Activated naive CD8-positive, alpha-beta T cell treated with anti-CD3 and anti-CD28 coated beads, Interleukin-2, amount 10 ng/mL, durations not matched to agents 7 days and 5 days (primary cell): Measurements from ENCODE around the gene KY. TPM values are rescaled to one million over a fixed set of nuclear protein-coding genes. Genes with fewer than 3 reads are reported as not detected.

ENCODE experiments used
- ATAC-seq: fragments of 150-1000 bp; cut with Tn5 transposase; one replicate; pipeline ENCODE4 v1.10.0; 2021; ENCODE audit warnings: low read depth, moderate library complexity
- POLR2A ChIA-PET: fragments of 350-600 bp; sonication (Branson Sonifier 250); formaldehyde crosslinking; loops from one replicate; lab custom pipeline; 2021; ENCODE audit warnings: antibody characterized with exemption; lab: Charles Lee
- DNase-seq: peaks from one replicate; pipeline ENCODE4 v3.0.0; 2021
- H3K27ac Mint-ChIP-seq: one replicate; pipeline ENCODE4 v1.8.0; 2022; ENCODE audit warnings: mild to moderate bottlenecking, mixed read lengths
- H3K27me3 Mint-ChIP-seq: one replicate; pipeline ENCODE4 v1.8.0; 2022; ENCODE audit warnings: mild to moderate bottlenecking, moderate library complexity, mixed read lengths
- H3K36me3 Mint-ChIP-seq: one replicate; pipeline ENCODE4 v1.8.0; 2021; ENCODE audit warnings: mild to moderate bottlenecking, mixed read lengths
- H3K4me1 Mint-ChIP-seq: one replicate; pipeline ENCODE4 v1.8.0; 2021; ENCODE audit warnings: mixed read lengths
- H3K4me3 Mint-ChIP-seq: one replicate; pipeline ENCODE4 v1.8.0; 2022; ENCODE audit warnings: mild to moderate bottlenecking, moderate library complexity, mixed read lengths
- H3K9me3 Mint-ChIP-seq: one replicate; pipeline ENCODE4 v1.8.0; 2021; ENCODE audit warnings: mixed read lengths
- total RNA-seq, 2 experiments: library from RNA; stranded (reverse); gene quantifications; one replicate each; pipeline ENCODE4 v1.2.3, GENCODE V29; 2021

The KY gene
- total RNA-seq: not detected

GRCh38 chr3:134650431-134651346 lies at the start of gene KY:
Gene KY, minus strand, starts transcription at chr3:134651022. Its CDS starts 62 bp downstream, at chr3:134650960.
- peak; percentile 45 for DNase-seq
- ATAC-seq: peak; percentile 70
- H3K4me3 Mint-ChIP-seq: peak within 1 kb of the TSS; percentile 63
- no peaks in the 10 kb centered on the region for H3K4me1 Mint-ChIP-seq
- H3K36me3 Mint-ChIP-seq: no peaks in the 10 kb centered on the region
- H3K27me3 Mint-ChIP-seq: peaks cover 34% of the 10 kb centered on the region
- no peak within 1 kb of the TSS for H3K27ac Mint-ChIP-seq
- no peaks in the 10 kb centered on the region for H3K9me3 Mint-ChIP-seq
- POLR2A ChIA-PET: no interaction called here

GRCh38 chr3:134699721-134700120 lies 48.9 kb upstream of the KY start:
- no peaks in the 10 kb centered on the region for H3K27me3 Mint-ChIP-seq
- no peak overlapping the region for H3K27ac Mint-ChIP-seq
- POLR2A ChIA-PET: no interaction called here
- H3K36me3 Mint-ChIP-seq: no peaks in the 10 kb centered on the region
- no peak overlapping the region for H3K4me3 Mint-ChIP-seq
- DNase-seq: no peak
- H3K9me3 Mint-ChIP-seq: no peaks in the 10 kb centered on the region
- H3K4me1 Mint-ChIP-seq: no peaks in the 10 kb centered on the region
- no peak for ATAC-seq

GRCh38 chr3:134699141-134699711 lies 48.4 kb upstream of the KY start:
- Mint-ChIP-seq H3K9me3 (no peaks in the 10 kb centered on the region), H3K4me1 (no peaks in the 10 kb centered on the region), H3K27ac (no peak overlapping the region), H3K27me3 (no peaks in the 10 kb centered on the region), H3K36me3 (no peaks in the 10 kb centered on the region), H3K4me3 (no peak overlapping the region)
- ATAC-seq (no peak), DNase-seq (no peak)
- POLR2A ChIA-PET: no interaction called here

- Mint-ChIP-seq H3K27me3 (no peaks in the 10 kb centered on the region), H3K36me3 (no peaks in the 10 kb centered on the region), H3K9me3 (no peaks in the 10 kb centered on the region), H3K4me3 (no peak overlapping the region), H3K27ac (no peak overlapping the region), H3K4me1 (no peaks in the 10 kb centered on the region)
- DNase-seq: no peak
- POLR2A ChIA-PET: no interaction called here
- ATAC-seq: no peak
Observed at GRCh38 chr3:134697830-134698689, 47.2 kb upstream of the KY start.

- H3K4me3 Mint-ChIP-seq: no peak overlapping the region
- no peaks in the 10 kb centered on the region for H3K27me3 Mint-ChIP-seq
- POLR2A ChIA-PET: no interaction called here
- no peak for ATAC-seq
- H3K27ac Mint-ChIP-seq: no peak overlapping the region
- no peaks in the 10 kb centered on the region for H3K9me3 Mint-ChIP-seq
- H3K4me1 Mint-ChIP-seq: no peaks in the 10 kb centered on the region
- no peaks in the 10 kb centered on the region for H3K36me3 Mint-ChIP-seq
- DNase-seq: no peak
Observed at GRCh38 chr3:134696155-134696554, 45.3 kb upstream of the KY start.

GRCh38 chr3:134694946-134695543 lies 44.2 kb upstream of the KY start:
- Mint-ChIP-seq H3K27me3 (peaks cover 4% of the 10 kb centered on the region), H3K36me3 (no peaks in the 10 kb centered on the region), H3K4me1 (no peaks in the 10 kb centered on the region), H3K4me3 (no peak overlapping the region), H3K27ac (no peak overlapping the region), H3K9me3 (no peaks in the 10 kb centered on the region)
- ATAC-seq (no peak), DNase-seq (no peak)
- POLR2A ChIA-PET: no interaction called here

GRCh38 chr3:134694466-134694865 lies 43.6 kb upstream of the KY start:
- POLR2A ChIA-PET: no interaction called here
- Mint-ChIP-seq H3K4me3 (no peak overlapping the region), H3K27ac (no peak overlapping the region), H3K4me1 (no peaks in the 10 kb centered on the region), H3K36me3 (no peaks in the 10 kb centered on the region), H3K27me3 (peaks cover 7% of the 10 kb centered on the region), H3K9me3 (no peaks in the 10 kb centered on the region)
- DNase-seq (no peak), ATAC-seq (no peak)

GRCh38 chr3:134693804-134694203 lies 43.0 kb upstream of the KY start:
- no peak overlapping the region for H3K27ac Mint-ChIP-seq
- POLR2A ChIA-PET: no interaction called here
- no peak overlapping the region for H3K4me3 Mint-ChIP-seq
- DNase-seq: no peak
- H3K9me3 Mint-ChIP-seq: no peaks in the 10 kb centered on the region
- H3K27me3 Mint-ChIP-seq: peaks cover 10% of the 10 kb centered on the region
- ATAC-seq: no peak
- H3K4me1 Mint-ChIP-seq: no peaks in the 10 kb centered on the region
- no peaks in the 10 kb centered on the region for H3K36me3 Mint-ChIP-seq

- DNase-seq (no peak), ATAC-seq (no peak)
- Mint-ChIP-seq H3K36me3 (no peaks in the 10 kb centered on the region), H3K4me1 (no peaks in the 10 kb centered on the region), H3K4me3 (no peak overlapping the region), H3K27ac (no peak overlapping the region), H3K27me3 (peaks cover 10% of the 10 kb centered on the region), H3K9me3 (no peaks in the 10 kb centered on the region)
- POLR2A ChIA-PET: no interaction called here
Observed at GRCh38 chr3:134693226-134693625, 42.4 kb upstream of the KY start.

GRCh38 chr3:134690226-134690625 lies 39.4 kb upstream of the KY start:
- no peak overlapping the region for H3K4me3 Mint-ChIP-seq
- no peak for DNase-seq
- H3K27me3 Mint-ChIP-seq: peaks cover 10% of the 10 kb centered on the region
- POLR2A ChIA-PET: no interaction called here
- ATAC-seq: no peak
- H3K36me3 Mint-ChIP-seq: no peaks in the 10 kb centered on the region
- no peaks in the 10 kb centered on the region for H3K4me1 Mint-ChIP-seq
- H3K27ac Mint-ChIP-seq: no peak overlapping the region
- H3K9me3 Mint-ChIP-seq: no peaks in the 10 kb centered on the region

GRCh38 chr3:134687642-134688041 lies 36.8 kb upstream of the KY start:
- ATAC-seq (no peak), DNase-seq (no peak)
- Mint-ChIP-seq H3K36me3 (no peaks in the 10 kb centered on the region), H3K27ac (no peak overlapping the region), H3K4me3 (no peak overlapping the region), H3K4me1 (no peaks in the 10 kb centered on the region), H3K9me3 (no peaks in the 10 kb centered on the region), H3K27me3 (peaks cover 10% of the 10 kb centered on the region)
- POLR2A ChIA-PET: no interaction called here

- Mint-ChIP-seq H3K4me1 (no peaks in the 10 kb centered on the region), H3K9me3 (no peaks in the 10 kb centered on the region), H3K36me3 (no peaks in the 10 kb centered on the region), H3K27ac (no peak overlapping the region), H3K4me3 (no peak overlapping the region), H3K27me3 (peaks cover 13% of the 10 kb centered on the region)
- ATAC-seq: no peak
- no peak for DNase-seq
- POLR2A ChIA-PET: no interaction called here
Observed at GRCh38 chr3:134685929-134686802, 35.3 kb upstream of the KY start.
